Liver (tissue), 9 donors: ENCODE data around the gene RETREG1. TPM values are rescaled to one million over a fixed set of nuclear protein-coding genes. Genes with fewer than 3 reads are reported as not detected.

ENCODE experiments used
- DNase-seq: peaks from one replicate; pipeline ENCODE4 v3.0.0-alpha.2; 2017; ENCODE audit warnings: low spot score
- H3K27ac ChIP-seq, 2 donors: one replicate each; pipeline ENCODE4 v1.7.0; 2013; ENCODE audit warnings: inconsistent platforms in 2 of 2, low read length in 2 of 2, control low read depth in 1 of 2, low read depth in 1 of 2, mild to moderate bottlenecking in 1 of 2
- H3K27me3 ChIP-seq, 4 donors: one replicate each; pipeline versions ENCODE4 v1.6.1 to v1.7.0; 2013; ENCODE audit warnings: low read length in 3 of 4, inconsistent platforms in 1 of 4, mild to moderate bottlenecking in 1 of 4, moderate library complexity in 1 of 4; ENCODE audit not compliant: control insufficient read depth in 4 of 4, insufficient read depth in 4 of 4
- H3K36me3 ChIP-seq, 4 donors: one replicate each; pipeline versions ENCODE4 v1.6.1 to v1.7.0; 2013; ENCODE audit warnings: low read length in 3 of 4, mild to moderate bottlenecking in 3 of 4, low read depth in 1 of 4, moderate library complexity in 1 of 4; ENCODE audit not compliant: control insufficient read depth in 4 of 4, insufficient read depth in 3 of 4
- H3K4me1 ChIP-seq, 4 donors: one replicate each; pipeline versions ENCODE4 v1.6.1 to v1.7.0; 2013; ENCODE audit warnings: low read length in 3 of 4, mild to moderate bottlenecking in 3 of 4, moderate library complexity in 1 of 4; ENCODE audit not compliant: control insufficient read depth in 4 of 4, insufficient read depth in 4 of 4
- H3K4me3 ChIP-seq, 3 donors: one replicate each; pipeline versions ENCODE4 v1.6.1 to v1.7.0; 2013; ENCODE audit warnings: low read length in 3 of 3, control low read depth in 1 of 3, low read depth in 1 of 3, mild to moderate bottlenecking in 1 of 3
- H3K9ac ChIP-seq, 2 donors: one replicate each; pipeline ENCODE4 v1.7.0; 2013; ENCODE audit warnings: low read length in 2 of 2, mild to moderate bottlenecking in 2 of 2, moderate library complexity in 2 of 2, control low read depth in 1 of 2, low read depth in 1 of 2
- H3K9me3 ChIP-seq, 4 donors: one replicate each; pipeline versions ENCODE4 v1.6.1 to v1.7.0; 2013; ENCODE audit warnings: low read length in 3 of 4; ENCODE audit not compliant: control insufficient read depth in 4 of 4
- EGR1 ChIP-seq, 2 donors: IDR thresholded peaks; 2 replicates each; pipeline ENCODE4 v1.6.1; 2016 to 2018; ENCODE audit warnings: antibody characterized with exemption in 2 of 2, low read depth in 2 of 2
- FOXA1 ChIP-seq: IDR thresholded peaks from 2 replicates; pipeline ENCODE4 v1.6.1; 2016; ENCODE audit warnings: antibody characterized with exemption
- FOXA2 ChIP-seq: IDR thresholded peaks from 2 replicates; pipeline ENCODE4 v1.6.1; 2016; ENCODE audit warnings: antibody characterized with exemption
- GABPA ChIP-seq, 2 donors: IDR thresholded peaks in 1 of 2; conservative IDR thresholded peaks in 1 of 2; 2 replicates each; pipeline ENCODE4 v1.6.1; 2016; ENCODE audit warnings: antibody characterized with exemption in 2 of 2, mild to moderate bottlenecking in 1 of 2, moderate library complexity in 1 of 2
- HNF4A ChIP-seq, 2 donors: conservative IDR thresholded peaks; 2 replicates each; pipeline ENCODE4 v1.6.1; 2016; ENCODE audit warnings: antibody characterized with exemption in 2 of 2, mild to moderate bottlenecking in 2 of 2
- HNF4G ChIP-seq: IDR thresholded peaks from 2 replicates; pipeline ENCODE4 v1.6.1; 2016; ENCODE audit warnings: antibody characterized with exemption
- JUND ChIP-seq, 2 donors: IDR thresholded peaks; 2 replicates each; pipeline ENCODE4 v1.6.1; 2016; ENCODE audit warnings: antibody characterized with exemption in 2 of 2
- NR2F2 ChIP-seq: IDR thresholded peaks from 2 replicates; pipeline ENCODE4 v1.6.1; 2016; ENCODE audit warnings: antibody characterized with exemption
- RAD21 ChIP-seq, 2 donors: IDR thresholded peaks; 2 replicates each; pipeline ENCODE4 v1.6.1; 2016; ENCODE audit warnings: antibody characterized with exemption in 2 of 2, mild to moderate bottlenecking in 2 of 2
- RXRA ChIP-seq, 2 donors: IDR thresholded peaks; 2 replicates each; pipeline ENCODE4 v1.6.1; 2017 to 2018; ENCODE audit warnings: antibody characterized with exemption in 2 of 2, mild to moderate bottlenecking in 1 of 2
- SP1 ChIP-seq: IDR thresholded peaks from 2 replicates; pipeline ENCODE4 v1.6.1; 2018; ENCODE audit warnings: antibody characterized with exemption, mild to moderate bottlenecking
- TAF1 ChIP-seq: conservative IDR thresholded peaks from 2 replicates; pipeline ENCODE4 v1.6.1; 2016; ENCODE audit warnings: antibody characterized with exemption, mild to moderate bottlenecking
- YY1 ChIP-seq: IDR thresholded peaks from 2 replicates; pipeline ENCODE4 v1.6.1; 2016; ENCODE audit warnings: antibody characterized with exemption, mild to moderate bottlenecking
- whole genome bisulfite sequencing: extraction: QIAGEN DNeasy Blood & Tissue Kit; methylation state at CpG from one replicate; pipeline ENCODE4 v1.1.7; 2013; 5-methylcytosine and 5-hydroxymethylcytosine counted together
- polyA plus RNA-seq, 2 donors: library from polyadenylated mRNA; stranded (reverse) in 1 of 2; unstranded in 1 of 2; fragments of 200-250 nt in 1 of 2; fragments of >200 nt in 1 of 2; fragmentation: Nextera tagmentation in 1 of 2; extraction: Ambion mirVana in 1 of 2; gene quantifications; one replicate each; pipeline versions ENCODE4 v1.2.1 to v1.2.3, GENCODE V29; 2013 to 2015
- total RNA-seq, 2 donors: library from RNA; depleted of rRNA; stranded (reverse); fragments of >200 nt; gene quantifications; one replicate each; pipeline ENCODE4 v1.2.3, GENCODE V29; 2014
- TF ChIP-seq, protein P1 (sequence below): IDR thresholded peaks from 2 replicates; pipeline ENCODE4 v1.6.1; 2016; ENCODE audit warnings: antibody characterized with exemption
- TF ChIP-seq, protein P2 (sequence below): fragments of 150-350 bp; IDR thresholded peaks from 2 replicates; pipeline ENCODE4 v1.5.1; 2017; ENCODE audit warnings: improper control_type of control experiment, low read depth, low read length; ENCODE audit not compliant: missing input control
- TF ChIP-seq, protein P3 (sequence below): IDR thresholded peaks from 2 replicates; pipeline ENCODE4 v1.6.1; 2016; ENCODE audit warnings: antibody characterized with exemption
- TF ChIP-seq, protein P4 (sequence below): IDR thresholded peaks from 2 replicates; pipeline ENCODE4 v1.6.1; 2016; ENCODE audit warnings: antibody characterized with exemption, mild to moderate bottlenecking
- donor health status: healthy.
- donor health status: healthy.
- donor health status: healthy.
- donor health status: healthy.
- donor health status: healthy.

RETREG1 gene
- total and polyA plus RNA-seq, 4 donors: 0.70 to 28.1 (median 4.2) TPM

DNA sequence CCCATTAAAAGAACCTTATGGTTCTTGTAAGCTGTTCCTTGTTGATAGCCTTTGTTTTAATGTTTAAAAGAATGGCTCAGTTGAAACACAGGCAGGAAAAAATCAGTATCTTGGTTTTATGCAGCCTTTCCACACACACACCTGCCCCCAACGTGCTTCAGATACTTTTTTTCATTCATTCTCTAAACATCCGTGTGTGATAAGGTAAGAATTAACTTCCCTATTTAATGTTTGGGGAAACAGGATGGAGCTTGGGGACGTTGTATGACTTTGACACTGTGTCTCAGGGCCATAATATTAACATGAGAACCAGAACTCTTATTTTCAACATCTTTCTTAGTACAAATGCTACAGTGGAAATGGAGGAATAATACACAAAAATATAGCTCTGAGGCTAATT lies 145.4 kb downstream of the RETREG1 start:
- Histone ChIP-seq H3K27me3 (no peaks in the 10 kb centered on the region), H3K36me3 (peaks cover 0 to 2% (median 0%) of the 10 kb centered on the region in 4 donors), H3K9me3 (no peaks in the 10 kb centered on the region), H3K27ac (no peak overlapping the region), H3K9ac (no peak overlapping the region), H3K4me1 (peaks cover 2 to 15% (median 8%) of the 10 kb centered on the region in 4 donors), H3K4me3 (no peak overlapping the region)
- DNase-seq: no peak
- WGBS: 59% methylated on average over 3 of the region's 3 CpGs
- TF ChIP-seq RXRA (IDR thresholded peaks at IDR 0.05): no peak

DNA sequence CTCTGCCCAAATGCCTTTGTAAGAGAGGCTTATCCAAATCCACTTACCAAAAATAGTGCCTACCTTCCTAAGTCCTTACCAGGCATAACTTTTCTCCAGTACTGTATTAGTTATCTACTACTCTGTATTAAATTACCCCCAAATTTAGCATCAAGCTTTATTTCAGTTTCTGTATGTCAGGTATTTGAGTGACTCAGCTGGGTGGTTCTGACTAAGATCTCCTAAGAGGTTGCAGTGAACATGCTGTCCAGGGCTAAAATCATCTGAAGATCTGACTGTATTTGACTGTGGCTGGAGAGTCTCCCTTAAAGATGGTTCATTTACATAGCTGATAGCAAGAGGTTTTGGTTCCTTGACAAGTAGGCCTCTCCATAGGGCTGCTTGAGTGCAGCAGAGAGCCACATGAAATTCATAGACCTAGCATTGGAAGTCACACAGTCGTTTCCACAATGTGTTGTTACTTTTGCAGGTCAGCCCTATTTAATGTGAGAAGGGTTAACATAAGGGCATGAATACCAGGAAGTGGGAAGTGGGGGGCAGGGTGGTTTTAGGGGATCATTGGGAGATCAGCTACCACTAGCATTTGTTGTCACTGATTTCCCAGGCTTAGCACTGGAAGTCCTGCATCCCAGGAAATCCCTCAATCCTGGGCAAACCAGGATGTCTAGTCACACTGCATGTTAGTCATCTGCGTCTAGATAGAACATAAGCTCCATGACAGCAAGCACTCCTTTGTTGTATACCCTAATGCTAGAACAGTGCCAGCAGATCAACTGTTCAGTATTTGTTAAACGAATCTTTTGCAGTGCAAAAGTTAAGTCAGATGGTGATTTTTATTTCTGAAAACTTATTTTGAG lies 149.2 kb downstream of the RETREG1 start:
- peaks cover 4 to 7% (median 5%) of the 10 kb centered on the region in 4 donors for H3K36me3 ChIP-seq
- H3K9me3 ChIP-seq: no peaks in the 10 kb centered on the region
- no peak overlapping the region for H3K4me3 ChIP-seq
- DNase-seq: no peak
- WGBS: 70% methylated on average over 3 of the region's 3 CpGs
- H3K27ac ChIP-seq: no peak overlapping the region
- H3K4me1 ChIP-seq: peaks cover 2 to 38% (median 22%) of the 10 kb centered on the region in 4 donors
- H3K9ac ChIP-seq: no peak overlapping the region
- no peaks in the 10 kb centered on the region for H3K27me3 ChIP-seq
- TF ChIP-seq FOXA2 (no peak), RXRA (IDR thresholded peaks at IDR 0.05) (no peak), YY1 (no peak)

DNA sequence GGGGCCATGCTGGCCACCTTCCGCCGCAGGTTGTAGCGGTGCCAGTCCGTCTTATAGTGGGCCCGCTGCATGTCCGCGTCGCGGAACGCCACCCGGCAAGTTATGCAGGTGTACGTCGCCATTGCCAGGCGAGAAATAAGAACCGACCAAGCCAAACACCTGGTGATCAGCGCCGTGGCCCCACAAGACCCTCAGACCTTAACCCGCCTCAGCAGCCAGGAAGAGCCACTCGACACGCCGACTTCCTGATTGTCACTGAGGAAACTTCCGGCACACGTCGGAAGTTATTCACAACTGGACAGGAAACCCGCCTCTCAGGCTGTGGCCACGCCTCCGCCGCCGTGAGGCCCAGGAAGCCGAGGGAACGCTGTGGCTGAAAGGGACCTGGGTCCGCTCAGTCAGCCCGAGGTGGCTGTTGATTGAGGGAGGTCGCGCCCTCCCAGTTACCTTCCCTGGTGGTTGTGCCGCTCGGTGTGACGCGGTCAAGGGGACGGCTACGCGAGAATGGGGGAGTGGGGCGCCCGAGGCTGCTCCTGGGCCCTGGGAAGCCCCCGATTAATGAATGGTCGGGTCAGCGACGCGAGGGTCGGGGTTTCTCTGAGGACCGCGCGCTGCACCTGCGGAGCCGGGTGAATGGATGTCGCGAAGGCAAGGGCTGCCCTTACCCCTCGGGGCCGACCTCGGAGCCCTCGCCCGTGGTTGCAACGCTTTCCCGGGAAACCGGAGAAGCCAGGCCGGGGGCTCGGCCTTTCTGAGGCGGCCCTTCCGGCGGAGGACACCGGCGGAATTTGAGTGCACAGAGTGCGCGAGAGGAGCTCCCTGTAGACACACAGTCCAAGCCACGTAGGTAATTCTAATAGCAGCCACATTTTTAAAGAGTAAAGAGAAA lies 151.0 kb downstream of the RETREG1 start, which contains the start of gene ZNF622:
Gene ZNF622 (minus strand): TSS at position 257 of the 889 bp plus-strand sequence. CDS start 135 bp downstream, at position 122.
- DNase-seq: peak; percentile 89
- Histone ChIP-seq H3K4me3 (peak within 1 kb of the TSS; percentile 77 to 85 (median 79)), H3K9me3 (no peaks in the 10 kb centered on the region), H3K27ac (peak within 1 kb of the TSS; percentile 72 to 87), H3K36me3 (peaks cover 11 to 23% (median 20%) of the 10 kb centered on the region in 4 donors), H3K4me1 (peaks cover 8 to 51% (median 29%) of the 10 kb centered on the region in 4 donors), H3K27me3 (no peaks in the 10 kb centered on the region), H3K9ac (peak within 1 kb of the TSS; percentile 53 to 76)
- WGBS: under 1% methylated on average over 75 of the region's 75 CpGs
- peak; percentile 96 for TF ChIP-seq TAF1
- TF ChIP-seq HNF4G: no peak
- peak; percentile 15 to 55 for TF ChIP-seq RXRA (IDR thresholded peaks at IDR 0.05)
- peak; percentile 89 to 98 for TF ChIP-seq GABPA (IDR thresholded peaks at IDR 0.05 in 1 of 2, conservative IDR thresholded peaks at IDR 0.05 in 1 of 2)
- TF ChIP-seq EGR1 (IDR thresholded peaks at IDR 0.05; ENCODE audit: low read depth in 2 of 2): peak; percentile 95
- TF ChIP-seq YY1: peak; percentile 82
- peak in 1 of 2 donors; percentile 9 for TF ChIP-seq HNF4A (conservative IDR thresholded peaks at IDR 0.05)
- peak; percentile 54 for TF ChIP-seq SP1
- no peak for TF ChIP-seq FOXA1
- TF ChIP-seq, protein P1, sequence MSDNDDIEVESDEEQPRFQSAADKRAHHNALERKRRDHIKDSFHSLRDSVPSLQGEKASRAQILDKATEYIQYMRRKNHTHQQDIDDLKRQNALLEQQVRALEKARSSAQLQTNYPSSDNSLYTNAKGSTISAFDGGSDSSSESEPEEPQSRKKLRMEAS: peak; percentile 98
- TF ChIP-seq, protein P2, sequence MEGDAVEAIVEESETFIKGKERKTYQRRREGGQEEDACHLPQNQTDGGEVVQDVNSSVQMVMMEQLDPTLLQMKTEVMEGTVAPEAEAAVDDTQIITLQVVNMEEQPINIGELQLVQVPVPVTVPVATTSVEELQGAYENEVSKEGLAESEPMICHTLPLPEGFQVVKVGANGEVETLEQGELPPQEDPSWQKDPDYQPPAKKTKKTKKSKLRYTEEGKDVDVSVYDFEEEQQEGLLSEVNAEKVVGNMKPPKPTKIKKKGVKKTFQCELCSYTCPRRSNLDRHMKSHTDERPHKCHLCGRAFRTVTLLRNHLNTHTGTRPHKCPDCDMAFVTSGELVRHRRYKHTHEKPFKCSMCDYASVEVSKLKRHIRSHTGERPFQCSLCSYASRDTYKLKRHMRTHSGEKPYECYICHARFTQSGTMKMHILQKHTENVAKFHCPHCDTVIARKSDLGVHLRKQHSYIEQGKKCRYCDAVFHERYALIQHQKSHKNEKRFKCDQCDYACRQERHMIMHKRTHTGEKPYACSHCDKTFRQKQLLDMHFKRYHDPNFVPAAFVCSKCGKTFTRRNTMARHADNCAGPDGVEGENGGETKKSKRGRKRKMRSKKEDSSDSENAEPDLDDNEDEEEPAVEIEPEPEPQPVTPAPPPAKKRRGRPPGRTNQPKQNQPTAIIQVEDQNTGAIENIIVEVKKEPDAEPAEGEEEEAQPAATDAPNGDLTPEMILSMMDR: no peak
- TF ChIP-seq NR2F2: peak; percentile 60
- TF ChIP-seq, protein P3, sequence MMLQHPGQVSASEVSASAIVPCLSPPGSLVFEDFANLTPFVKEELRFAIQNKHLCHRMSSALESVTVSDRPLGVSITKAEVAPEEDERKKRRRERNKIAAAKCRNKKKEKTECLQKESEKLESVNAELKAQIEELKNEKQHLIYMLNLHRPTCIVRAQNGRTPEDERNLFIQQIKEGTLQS: no peak
- peak in 1 of 2 donors; percentile 48 for TF ChIP-seq RAD21 (IDR thresholded peaks at IDR 0.05)
- TF ChIP-seq, protein P4, sequence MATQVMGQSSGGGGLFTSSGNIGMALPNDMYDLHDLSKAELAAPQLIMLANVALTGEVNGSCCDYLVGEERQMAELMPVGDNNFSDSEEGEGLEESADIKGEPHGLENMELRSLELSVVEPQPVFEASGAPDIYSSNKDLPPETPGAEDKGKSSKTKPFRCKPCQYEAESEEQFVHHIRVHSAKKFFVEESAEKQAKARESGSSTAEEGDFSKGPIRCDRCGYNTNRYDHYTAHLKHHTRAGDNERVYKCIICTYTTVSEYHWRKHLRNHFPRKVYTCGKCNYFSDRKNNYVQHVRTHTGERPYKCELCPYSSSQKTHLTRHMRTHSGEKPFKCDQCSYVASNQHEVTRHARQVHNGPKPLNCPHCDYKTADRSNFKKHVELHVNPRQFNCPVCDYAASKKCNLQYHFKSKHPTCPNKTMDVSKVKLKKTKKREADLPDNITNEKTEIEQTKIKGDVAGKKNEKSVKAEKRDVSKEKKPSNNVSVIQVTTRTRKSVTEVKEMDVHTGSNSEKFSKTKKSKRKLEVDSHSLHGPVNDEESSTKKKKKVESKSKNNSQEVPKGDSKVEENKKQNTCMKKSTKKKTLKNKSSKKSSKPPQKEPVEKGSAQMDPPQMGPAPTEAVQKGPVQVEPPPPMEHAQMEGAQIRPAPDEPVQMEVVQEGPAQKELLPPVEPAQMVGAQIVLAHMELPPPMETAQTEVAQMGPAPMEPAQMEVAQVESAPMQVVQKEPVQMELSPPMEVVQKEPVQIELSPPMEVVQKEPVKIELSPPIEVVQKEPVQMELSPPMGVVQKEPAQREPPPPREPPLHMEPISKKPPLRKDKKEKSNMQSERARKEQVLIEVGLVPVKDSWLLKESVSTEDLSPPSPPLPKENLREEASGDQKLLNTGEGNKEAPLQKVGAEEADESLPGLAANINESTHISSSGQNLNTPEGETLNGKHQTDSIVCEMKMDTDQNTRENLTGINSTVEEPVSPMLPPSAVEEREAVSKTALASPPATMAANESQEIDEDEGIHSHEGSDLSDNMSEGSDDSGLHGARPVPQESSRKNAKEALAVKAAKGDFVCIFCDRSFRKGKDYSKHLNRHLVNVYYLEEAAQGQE: peak; percentile 91
- TF ChIP-seq JUND (IDR thresholded peaks at IDR 0.05): no peak
- TF ChIP-seq FOXA2: no peak
